HL-60 (cell line): Measurements from ENCODE around the gene IRS2.
A peak's percentile ranks its signal among the peaks of the same experiment; 100 is the strongest.

ENCODE experiments used
- TF ChIP-seq, protein P1 (sequence below): IDR thresholded peaks from one replicate; pipeline ENCODE4 v1.5.1; 2011; ENCODE audit warnings: low read length, control low read depth, inconsistent platforms; ENCODE audit not compliant: insufficient read depth
- TF ChIP-seq, protein P2 (sequence below): IDR thresholded peaks from 2 replicates; pipeline ENCODE4 v1.6.1; 2012; ENCODE audit warnings: low read depth; ENCODE audit not compliant: insufficient replicate concordance

- TF ChIP-seq, protein P1, sequence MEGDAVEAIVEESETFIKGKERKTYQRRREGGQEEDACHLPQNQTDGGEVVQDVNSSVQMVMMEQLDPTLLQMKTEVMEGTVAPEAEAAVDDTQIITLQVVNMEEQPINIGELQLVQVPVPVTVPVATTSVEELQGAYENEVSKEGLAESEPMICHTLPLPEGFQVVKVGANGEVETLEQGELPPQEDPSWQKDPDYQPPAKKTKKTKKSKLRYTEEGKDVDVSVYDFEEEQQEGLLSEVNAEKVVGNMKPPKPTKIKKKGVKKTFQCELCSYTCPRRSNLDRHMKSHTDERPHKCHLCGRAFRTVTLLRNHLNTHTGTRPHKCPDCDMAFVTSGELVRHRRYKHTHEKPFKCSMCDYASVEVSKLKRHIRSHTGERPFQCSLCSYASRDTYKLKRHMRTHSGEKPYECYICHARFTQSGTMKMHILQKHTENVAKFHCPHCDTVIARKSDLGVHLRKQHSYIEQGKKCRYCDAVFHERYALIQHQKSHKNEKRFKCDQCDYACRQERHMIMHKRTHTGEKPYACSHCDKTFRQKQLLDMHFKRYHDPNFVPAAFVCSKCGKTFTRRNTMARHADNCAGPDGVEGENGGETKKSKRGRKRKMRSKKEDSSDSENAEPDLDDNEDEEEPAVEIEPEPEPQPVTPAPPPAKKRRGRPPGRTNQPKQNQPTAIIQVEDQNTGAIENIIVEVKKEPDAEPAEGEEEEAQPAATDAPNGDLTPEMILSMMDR: peak; percentile 76
- TF ChIP-seq, protein P2, sequence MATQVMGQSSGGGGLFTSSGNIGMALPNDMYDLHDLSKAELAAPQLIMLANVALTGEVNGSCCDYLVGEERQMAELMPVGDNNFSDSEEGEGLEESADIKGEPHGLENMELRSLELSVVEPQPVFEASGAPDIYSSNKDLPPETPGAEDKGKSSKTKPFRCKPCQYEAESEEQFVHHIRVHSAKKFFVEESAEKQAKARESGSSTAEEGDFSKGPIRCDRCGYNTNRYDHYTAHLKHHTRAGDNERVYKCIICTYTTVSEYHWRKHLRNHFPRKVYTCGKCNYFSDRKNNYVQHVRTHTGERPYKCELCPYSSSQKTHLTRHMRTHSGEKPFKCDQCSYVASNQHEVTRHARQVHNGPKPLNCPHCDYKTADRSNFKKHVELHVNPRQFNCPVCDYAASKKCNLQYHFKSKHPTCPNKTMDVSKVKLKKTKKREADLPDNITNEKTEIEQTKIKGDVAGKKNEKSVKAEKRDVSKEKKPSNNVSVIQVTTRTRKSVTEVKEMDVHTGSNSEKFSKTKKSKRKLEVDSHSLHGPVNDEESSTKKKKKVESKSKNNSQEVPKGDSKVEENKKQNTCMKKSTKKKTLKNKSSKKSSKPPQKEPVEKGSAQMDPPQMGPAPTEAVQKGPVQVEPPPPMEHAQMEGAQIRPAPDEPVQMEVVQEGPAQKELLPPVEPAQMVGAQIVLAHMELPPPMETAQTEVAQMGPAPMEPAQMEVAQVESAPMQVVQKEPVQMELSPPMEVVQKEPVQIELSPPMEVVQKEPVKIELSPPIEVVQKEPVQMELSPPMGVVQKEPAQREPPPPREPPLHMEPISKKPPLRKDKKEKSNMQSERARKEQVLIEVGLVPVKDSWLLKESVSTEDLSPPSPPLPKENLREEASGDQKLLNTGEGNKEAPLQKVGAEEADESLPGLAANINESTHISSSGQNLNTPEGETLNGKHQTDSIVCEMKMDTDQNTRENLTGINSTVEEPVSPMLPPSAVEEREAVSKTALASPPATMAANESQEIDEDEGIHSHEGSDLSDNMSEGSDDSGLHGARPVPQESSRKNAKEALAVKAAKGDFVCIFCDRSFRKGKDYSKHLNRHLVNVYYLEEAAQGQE: peak; percentile 44
These were observed 4.7 kb upstream of the IRS2 start for GRCh38 chr13:109790942-109791605.
